CD4-positive, alpha-beta T cell treated with Interleukin-17A for 4 hours (primary cell): Measurements from ENCODE around the gene FNDC3B.

Source experiments
- DNase-seq: peaks from one replicate; pipeline ENCODE4 v3.0.0-alpha.2; 2020; ENCODE audit warnings: mixed read lengths

The FNDC3B gene

DNA sequence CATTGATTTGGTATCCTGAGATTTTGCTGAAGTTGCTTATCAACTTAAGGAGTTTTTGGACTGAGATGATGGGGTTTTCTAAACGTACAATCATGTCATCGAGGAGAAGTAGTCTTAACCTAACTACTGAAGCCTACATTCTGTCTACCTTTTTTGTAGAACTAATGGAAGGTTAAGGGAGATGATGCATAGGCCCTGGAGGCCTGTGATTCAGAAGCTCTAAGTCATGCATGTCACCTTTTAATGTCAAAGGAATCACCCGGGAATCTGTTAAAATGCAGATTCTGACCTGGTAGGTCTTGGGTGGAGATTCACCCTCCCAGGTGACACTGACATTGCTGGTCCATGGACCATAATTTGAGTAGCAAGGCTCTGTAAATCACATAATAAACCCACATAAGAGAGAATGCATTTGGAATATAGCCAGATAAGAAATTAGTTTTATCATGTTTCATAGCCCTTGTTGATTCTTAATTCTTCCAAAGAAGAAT, 344.0 kb downstream of the FNDC3B start:
- DNase-seq, result no peak

DNA sequence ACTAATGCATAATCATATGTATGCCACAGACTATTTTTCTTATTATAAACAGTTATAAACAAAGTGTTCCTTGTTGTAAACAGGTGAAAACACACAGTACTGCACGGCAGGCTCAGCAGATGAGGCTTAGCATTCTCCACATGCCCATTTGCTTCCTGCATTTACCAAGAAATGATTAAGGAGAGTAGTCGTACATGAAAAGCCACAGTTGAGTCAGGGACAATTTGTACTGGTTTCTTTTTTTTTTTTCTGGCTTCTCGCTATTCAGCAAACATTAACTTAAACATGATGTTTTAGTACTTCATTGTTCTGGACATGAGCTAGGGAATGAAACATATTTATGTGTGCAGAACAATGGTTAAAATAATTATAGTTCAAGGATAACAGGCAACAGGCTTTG, 345.5 kb downstream of the FNDC3B start:
- DNase-seq, result no peak

DNA sequence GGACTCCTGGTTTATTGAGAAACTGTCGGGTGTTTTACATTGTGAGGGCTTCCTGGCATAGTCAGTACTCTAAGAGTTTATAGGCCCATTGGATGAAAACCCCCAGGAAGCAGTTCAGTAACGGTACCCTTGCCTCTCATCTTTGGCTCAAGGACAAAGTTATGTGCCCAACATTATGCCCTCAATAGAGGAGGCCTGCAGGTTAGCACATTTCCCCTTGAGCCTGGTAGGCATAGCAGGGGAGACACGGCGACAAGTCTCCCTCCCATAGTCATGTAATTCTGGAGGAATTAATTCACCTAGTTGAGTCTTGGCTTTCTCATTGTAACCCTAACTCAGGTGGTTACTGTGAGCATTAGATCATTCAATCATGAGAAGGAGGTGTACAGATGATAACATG, 348.4 kb downstream of the FNDC3B start:
- DNase-seq, result no peak

GRCh38 chr3:172388412-172389078, 349.2 kb downstream of the FNDC3B start:
- no peak for DNase-seq

GRCh38 chr3:172390792-172391191, 351.4 kb downstream of the FNDC3B start:
- DNase-seq, result no peak

DNA sequence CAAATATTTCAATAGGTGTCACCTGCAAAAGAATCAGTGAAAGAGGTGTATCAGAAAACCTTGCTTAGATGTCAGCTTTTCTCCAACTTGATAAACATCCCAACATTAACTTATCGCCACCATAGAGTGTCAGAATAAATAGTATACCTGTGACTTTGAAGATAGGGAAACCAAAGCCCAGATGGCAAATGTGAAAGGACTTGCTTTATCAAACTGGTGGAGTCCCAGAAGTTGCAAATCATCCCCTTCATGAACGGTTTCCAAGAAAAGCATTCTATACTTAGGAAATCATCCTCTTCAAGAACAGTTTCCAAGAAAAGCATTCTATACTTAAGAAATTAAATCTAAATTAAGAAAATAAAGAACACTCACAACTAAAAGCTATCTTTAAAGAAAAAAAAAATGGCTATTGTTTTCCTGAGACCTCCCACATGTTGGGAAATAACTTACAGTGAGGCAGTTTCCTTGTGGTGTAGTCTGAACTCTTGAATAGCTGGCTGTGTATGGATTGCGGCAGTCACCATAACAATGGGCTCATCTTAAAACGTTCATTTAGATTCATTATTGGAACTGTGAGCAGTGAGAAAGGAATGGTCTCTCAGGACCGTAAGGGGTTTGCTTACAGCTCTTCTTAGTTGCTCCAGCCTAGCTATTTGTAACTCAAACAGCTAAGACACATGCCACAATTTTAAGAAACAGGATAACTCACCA, 352.4 kb downstream of the FNDC3B start:
- DNase-seq, result no peak

DNA sequence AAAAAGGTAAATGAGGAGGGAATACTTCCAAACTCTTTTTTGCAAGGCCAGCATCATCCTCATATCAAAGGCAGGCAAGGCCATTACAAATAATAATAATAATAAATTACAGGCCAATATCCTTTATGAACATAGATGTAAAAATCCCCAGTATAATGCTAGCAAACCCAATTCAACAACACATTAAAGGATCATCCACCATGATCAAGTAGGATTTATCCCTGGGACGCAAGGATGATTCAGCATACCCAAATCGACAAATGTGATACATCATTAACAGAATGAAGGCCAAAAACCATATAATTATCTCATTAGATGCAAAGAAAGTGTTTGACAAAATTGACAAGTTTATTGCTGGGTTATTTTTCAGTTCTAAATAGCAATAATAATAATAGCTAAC, 355.3 kb downstream of the FNDC3B start:
- no peak for DNase-seq

DNA sequence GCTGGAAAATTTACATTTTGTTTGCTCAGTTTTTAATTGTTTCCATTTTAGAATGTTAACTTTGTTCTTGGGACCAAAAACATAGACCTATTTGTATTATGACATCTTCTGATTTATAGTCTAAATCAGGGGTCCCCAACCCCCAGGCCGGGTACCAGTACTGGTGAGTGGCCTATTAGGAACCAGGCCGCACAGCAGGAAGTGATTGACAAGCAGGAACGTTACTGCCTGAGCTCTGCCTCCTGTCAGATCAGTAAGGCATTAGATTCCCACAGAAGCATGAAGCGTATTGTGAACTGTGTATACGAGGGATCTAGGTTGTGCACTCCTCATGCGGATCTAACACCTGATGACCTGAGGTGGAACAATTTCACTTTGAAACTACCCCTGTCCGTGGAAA, 357.0 kb downstream of the FNDC3B start:
- no peak for DNase-seq

DNA sequence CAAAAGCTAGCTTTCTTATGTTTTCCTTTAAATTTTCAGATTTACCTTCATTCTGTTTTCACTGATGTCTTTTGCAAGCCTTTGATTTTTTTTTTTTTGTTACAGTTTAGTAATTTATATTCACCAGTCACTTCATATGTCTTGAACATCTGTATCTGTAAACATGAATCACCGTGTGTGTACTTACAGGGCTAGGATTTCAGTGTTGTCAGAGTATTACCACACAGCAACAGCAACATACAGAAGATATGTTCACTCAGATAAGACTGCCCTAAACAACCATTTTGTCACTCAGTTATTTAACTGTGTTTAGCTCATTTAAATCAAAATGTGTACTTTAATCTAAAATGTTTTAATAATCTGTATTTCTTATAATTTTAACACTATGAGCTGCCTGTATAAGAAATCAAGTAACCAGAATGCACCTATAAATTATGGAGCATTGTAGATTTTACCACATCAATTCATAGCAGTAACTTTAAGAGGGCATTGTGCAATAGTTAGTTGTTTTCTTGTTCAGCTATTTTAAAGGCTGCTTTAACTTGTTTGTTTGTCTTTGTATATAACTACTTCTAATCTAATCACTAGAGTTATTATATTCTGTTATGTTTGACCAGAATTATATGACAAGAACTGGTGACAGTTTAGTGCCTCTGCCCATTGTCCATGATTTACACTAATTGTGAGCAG, 358.5 kb downstream of the FNDC3B start:
- DNase-seq, result no peak

DNA sequence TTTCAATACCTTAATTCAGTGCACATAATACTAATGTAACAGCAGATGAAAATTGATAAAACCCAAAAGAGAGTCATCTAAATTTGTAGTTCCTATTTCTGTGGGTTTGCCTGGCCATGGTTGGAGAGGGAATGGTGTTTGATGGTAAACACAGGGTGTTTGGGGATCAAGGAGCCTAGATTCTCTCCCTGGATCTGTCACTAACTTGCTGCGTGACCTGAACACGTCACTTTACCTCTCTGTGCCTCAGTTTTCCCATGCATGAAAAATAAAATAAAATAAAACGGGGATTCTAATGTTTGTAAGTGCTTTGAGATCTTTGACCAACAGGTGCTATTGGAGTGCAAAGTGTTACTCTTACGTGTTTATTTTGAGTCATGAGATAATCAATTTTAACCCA, 359.1 kb downstream of the FNDC3B start:
- DNase-seq, result no peak

- DNase-seq, result no peak
Observed at GRCh38 chr3:172402090-172402489, 362.7 kb downstream of the FNDC3B start.

DNA sequence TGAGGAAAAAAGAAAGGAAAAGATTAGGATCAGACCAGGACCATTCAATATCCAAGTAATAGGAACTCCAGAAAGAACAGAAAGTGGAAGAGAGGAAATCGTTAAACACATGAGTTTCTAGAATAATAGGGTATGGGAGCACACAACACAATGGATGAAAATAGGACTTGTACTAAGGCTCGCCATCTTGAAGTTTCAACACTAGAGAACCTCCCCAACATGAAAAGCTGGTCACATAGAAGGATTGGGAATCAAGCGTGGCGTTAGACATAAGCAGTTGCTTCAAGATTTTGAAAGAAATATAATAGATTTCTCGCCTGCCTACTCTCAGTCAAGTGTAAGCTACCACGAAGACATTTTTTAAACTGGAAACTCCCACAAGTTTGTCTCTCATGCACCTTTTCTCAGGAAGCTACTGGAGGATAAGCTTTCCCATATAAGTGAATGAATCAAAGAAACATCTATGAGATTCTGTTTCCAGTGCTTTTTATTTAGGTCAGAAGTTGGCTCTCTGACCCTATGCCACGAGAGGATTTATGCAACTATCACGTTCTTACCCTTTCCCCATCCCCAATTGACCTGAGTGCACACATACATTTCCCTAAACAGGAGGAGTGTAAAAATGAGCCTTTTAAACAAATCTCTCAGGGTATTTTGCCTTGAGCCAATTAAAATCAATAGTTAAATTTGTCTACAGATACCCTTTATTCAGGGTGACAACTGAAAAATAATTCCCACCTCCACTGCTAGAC, 363.7 kb downstream of the FNDC3B start:
- DNase-seq, result no peak

DNA sequence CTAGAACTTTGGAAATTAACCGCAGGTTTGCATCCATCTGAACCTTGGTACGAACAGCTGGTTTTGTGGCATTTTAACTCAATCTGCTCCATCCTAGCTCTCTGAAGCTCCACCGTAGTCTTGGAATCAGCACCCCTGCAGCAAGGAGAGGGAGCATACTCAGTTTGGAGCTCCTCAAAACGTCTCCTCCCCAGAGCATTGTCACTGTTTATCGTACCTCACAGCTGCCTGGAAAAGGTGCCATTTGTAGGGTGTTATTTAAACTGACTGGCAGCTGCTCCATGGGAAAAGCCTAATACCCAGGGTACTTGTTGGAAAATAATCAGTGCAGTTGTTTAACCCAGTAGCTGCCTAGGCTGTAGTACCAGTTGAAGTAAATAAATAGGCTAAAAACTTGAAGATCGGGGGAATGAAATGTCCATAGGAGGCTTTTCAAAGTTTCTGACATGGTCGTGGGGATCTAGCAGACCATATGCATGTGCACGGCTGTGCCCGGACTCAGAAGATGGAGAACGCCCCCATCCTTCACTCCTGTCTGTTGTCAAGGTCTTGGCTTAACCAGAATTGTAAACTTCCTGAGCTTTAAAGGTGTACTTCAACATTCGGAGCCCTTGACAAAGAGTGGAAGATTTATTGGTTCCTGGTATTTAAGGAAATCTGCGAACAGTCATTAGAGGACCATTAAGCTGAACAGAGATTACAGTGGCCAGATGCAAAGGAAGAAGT, 365.0 kb downstream of the FNDC3B start:
- no peak for DNase-seq

DNA sequence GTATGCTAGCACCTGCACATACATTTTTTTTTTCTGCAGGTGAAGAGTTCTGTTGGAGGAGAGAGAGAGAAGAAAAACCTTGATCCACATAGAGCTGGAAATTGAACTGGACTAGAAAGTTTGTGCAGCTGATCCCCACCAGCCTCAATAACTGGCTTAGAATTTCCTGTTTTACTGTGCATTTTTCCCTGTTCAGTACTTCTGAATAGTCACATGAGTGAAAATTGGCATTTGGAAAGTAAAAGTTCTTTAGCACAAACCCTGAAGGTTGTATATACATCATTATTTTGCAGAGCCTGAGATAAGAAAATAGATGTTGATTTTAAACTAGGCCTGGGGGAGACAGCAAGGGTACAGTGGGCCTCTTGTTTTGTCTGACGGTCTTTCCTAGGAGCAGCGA, 366.5 kb downstream of the FNDC3B start:
- no peak for DNase-seq

DNA sequence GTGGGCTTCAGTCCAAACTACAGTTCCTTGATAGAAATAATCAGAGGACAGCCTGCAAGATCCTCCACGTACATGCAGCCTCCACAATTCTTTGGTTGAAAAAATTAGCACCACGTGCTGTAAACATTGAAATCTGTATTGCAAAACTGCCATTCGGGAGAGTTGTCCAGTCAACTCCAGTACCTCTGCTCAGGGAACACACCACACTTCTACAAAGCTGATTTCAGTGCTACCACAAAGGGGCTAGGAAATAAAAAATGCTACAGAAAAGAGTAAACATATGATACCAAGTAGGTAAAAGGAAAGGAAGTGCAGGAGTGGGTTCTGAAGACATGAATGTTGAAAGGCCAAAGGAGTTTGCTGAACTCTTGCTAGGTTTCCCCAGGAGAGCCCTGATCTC, 368.5 kb downstream of the FNDC3B start:
- no peak for DNase-seq

- DNase-seq, result no peak
Observed at GRCh38 chr3:172410702-172411477, 371.5 kb downstream of the FNDC3B start.

DNA sequence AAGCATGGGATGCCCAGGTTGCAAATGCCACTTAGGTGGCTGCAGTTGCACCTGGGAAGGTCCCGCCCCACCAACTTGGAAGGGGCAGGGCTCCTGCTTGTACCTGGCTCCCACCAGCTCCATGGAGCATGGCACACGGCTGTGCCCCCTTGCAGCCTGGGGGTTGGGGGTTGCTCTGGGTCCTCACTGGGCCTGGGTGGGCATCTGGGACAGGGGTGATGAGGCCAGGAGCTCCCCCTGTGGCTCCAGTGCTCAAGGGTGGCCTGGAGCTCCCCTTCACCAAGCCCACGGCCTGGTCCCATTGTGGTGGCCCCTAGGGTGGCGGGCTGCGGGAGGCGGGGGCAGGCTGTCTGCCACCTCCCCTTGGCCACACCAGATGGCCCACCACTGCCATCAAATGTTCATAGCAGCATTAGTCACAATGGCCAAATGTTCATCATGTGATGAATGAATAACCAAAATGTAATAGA, 372.1 kb downstream of the FNDC3B start:
- DNase-seq, result no peak

- DNase-seq, result no peak
Observed at GRCh38 chr3:172415323-172415722, 375.9 kb downstream of the FNDC3B start.

- no peak for DNase-seq
Observed at GRCh38 chr3:172437713-172438112, 398.3 kb downstream of the FNDC3B start.

GRCh38 chr3:172438186-172438585, 398.8 kb downstream of the FNDC3B start:
- DNase-seq, result no peak

DNA sequence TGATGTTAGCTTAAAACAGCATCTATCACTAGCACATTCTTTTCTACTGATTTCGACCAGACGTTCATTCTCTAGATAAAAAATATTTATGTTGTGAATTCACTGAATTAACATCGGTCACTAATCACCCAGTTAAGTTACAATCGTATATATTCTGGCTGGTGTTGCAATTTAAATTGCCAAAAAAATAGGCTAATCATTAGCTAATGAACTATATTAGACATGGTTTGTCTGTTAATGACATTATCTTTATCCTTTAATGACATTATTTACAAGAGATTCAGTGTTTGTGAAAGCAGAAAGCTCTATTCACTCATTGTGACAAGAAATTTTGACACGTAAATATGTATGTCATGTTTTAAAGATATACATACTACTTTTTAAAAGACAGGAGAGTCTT, 402.2 kb downstream of the FNDC3B start:
- DNase-seq, result no peak

- no peak for DNase-seq
Observed at GRCh38 chr3:172442606-172443005, 403.2 kb downstream of the FNDC3B start.
